ENCODE measurements around the gene CHST11. TPM values are rescaled to one million over a fixed set of nuclear protein-coding genes. Genes with fewer than 3 reads are reported as not detected.

Gene CHST11
- total and polyA plus RNA-seq, 7 donors: 0.60 to 22.8 (median 10.0) TPM

GRCh38 chr12:104624529-104624928 lies 167.8 kb downstream of the CHST11 start:
- no peak for DNase-seq
- Histone ChIP-seq H3K4me1 (peaks cover 0 to 5% (median 0%) of the 10 kb centered on the region in 4 donors), H3K27ac (no peak overlapping the region), H3K4me3 (no peak overlapping the region), H3K27me3 (no peaks in the 10 kb centered on the region), H3K36me3 (no peaks in the 10 kb centered on the region), H3K9me3 (no peaks in the 10 kb centered on the region)
- 83 to 89% methylated on average over 6 of the region's 6 CpGs for WGBS, 2 donors
- TF ChIP-seq EP300 (IDR thresholded peaks at IDR 0.05) (no peak), POLR2A (IDR thresholded peaks at IDR 0.05) (no peak), CTCF (IDR thresholded peaks at IDR 0.05) (no peak), POLR2AphosphoS5 (IDR thresholded peaks at IDR 0.05) (no peak)
- intact Hi-C loops (cut with DNase I): no loop called here

GRCh38 chr12:104626069-104626837 lies 169.5 kb downstream of the CHST11 start:
- Histone ChIP-seq H3K4me3 (no peak overlapping the region), H3K9me3 (no peaks in the 10 kb centered on the region), H3K27ac (no peak overlapping the region), H3K4me1 (peaks cover 0 to 5% (median 0%) of the 10 kb centered on the region in 4 donors), H3K36me3 (no peaks in the 10 kb centered on the region), H3K27me3 (no peaks in the 10 kb centered on the region)
- intact Hi-C loops (cut with DNase I): no loop called here
- no peak for DNase-seq
- WGBS, 2 donors: 68 to 71% methylated on average over 5 of the region's 5 CpGs
- TF ChIP-seq CTCF (IDR thresholded peaks at IDR 0.05): no peak
- TF ChIP-seq POLR2A (IDR thresholded peaks at IDR 0.05): no peak
- TF ChIP-seq EP300 (IDR thresholded peaks at IDR 0.05): no peak
- TF ChIP-seq POLR2AphosphoS5 (IDR thresholded peaks at IDR 0.05): no peak

- Histone ChIP-seq H3K4me1 (peaks cover 0 to 7% (median 0%) of the 10 kb centered on the region in 4 donors), H3K36me3 (no peaks in the 10 kb centered on the region), H3K27ac (no peak overlapping the region), H3K27me3 (no peaks in the 10 kb centered on the region), H3K9me3 (no peaks in the 10 kb centered on the region), H3K4me3 (no peak overlapping the region)
- TF ChIP-seq EP300 (IDR thresholded peaks at IDR 0.05): no peak
- TF ChIP-seq POLR2AphosphoS5 (IDR thresholded peaks at IDR 0.05): no peak
- no peak for TF ChIP-seq POLR2A (IDR thresholded peaks at IDR 0.05)
- WGBS, 2 donors: 77 to 81% methylated on average over 7 of the region's 7 CpGs
- no peak for DNase-seq
- intact Hi-C loops (cut with DNase I): no loop called here
Observed at GRCh38 chr12:104627231-104627989, 170.7 kb downstream of the CHST11 start.

GRCh38 chr12:104627990-104628830 lies 171.5 kb downstream of the CHST11 start:
- H3K4me1 ChIP-seq: peaks cover 0 to 14% (median 0%) of the 10 kb centered on the region in 4 donors
- H3K9me3 ChIP-seq: no peaks in the 10 kb centered on the region
- intact Hi-C loops (cut with DNase I): no loop called here
- H3K36me3 ChIP-seq: no peaks in the 10 kb centered on the region
- WGBS, 2 donors: 90 to 91% methylated on average over 16 of the region's 16 CpGs
- DNase-seq: no peak
- H3K27me3 ChIP-seq: no peaks in the 10 kb centered on the region
- no peak overlapping the region for H3K4me3 ChIP-seq
- TF ChIP-seq EP300 (IDR thresholded peaks at IDR 0.05) (no peak), POLR2AphosphoS5 (IDR thresholded peaks at IDR 0.05) (no peak), CTCF (IDR thresholded peaks at IDR 0.05) (no peak), POLR2A (IDR thresholded peaks at IDR 0.05) (no peak)
- H3K27ac ChIP-seq: no peak overlapping the region

All from sigmoid colon (tissue), 7 donors.